GM19043 (cell line): ENCODE data around the gene S1PR3.
"Not testable (repeated sequence)": the region's sequence is repeated elsewhere in the genome, so short reads cannot be mapped to it uniquely, and the experiment has no call there.

ENCODE experiments used
- ATAC-seq: cut with Tn5 transposase; IDR thresholded peaks from one replicate; pipeline ENCODE4 v1.9.1; 2021; ENCODE audit warnings: low read depth; ENCODE audit not compliant: unreplicated experiment

Gene S1PR3

DNA sequence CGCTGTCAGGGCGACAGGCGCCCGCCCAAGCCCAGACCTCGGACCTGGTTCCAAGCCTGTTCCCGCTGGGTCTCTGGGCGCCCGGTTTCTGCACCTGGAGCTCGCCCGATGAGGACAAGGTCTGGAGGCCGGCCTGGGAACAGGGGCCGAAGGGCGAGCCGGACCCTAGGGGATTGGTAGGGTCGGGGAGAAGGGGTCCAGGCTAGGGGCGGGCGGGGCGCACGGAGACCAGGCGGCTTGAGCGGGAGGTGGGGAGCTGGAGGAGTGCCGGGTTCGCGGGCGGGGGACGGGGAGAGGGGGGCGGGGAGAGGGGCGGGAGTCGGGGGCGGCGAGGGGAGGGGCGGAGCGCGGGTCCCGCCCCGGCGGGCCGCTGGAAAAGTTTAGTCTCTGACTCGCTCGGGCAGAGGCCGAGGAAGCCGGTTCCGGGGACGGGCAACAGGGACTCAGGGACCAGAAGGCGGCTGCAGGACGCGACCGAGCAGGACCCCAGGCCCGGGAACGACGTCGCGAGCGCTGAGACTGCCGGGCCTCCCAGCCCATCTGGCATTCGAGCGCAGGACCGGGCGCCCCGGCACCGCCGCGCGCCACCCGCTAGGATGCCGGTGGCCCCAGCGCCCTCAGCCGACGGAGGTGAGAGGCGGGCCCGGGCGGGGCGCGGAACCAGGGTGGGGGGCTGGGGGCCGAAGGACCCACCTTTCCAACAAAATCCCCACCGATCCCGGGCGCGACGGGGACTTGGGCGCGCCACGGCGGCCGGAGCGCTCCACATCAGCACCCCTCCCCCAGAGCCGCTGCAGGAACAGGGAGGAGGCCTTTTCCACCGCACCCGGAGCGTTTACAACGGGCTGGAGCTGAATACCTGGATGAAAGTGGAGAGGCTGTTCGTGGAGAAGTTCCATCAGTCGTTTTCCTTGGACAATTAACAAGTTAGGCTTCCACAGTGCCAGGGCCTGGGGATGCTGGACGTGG lies at the start of gene S1PR3:
Gene S1PR3 (plus strand): TSS at position 403 of the 969 bp plus-strand sequence. CDS start 9,733 bp downstream, outside the sequence.
- ATAC-seq = no peak

- not testable (repeated sequence) for ATAC-seq
Measured at GRCh38 chr9:88941586-88941985, 49.7 kb upstream of the S1PR3 start.

- no peak for ATAC-seq
Measured at GRCh38 chr9:88942411-88942810, 48.9 kb upstream of the S1PR3 start.

- no peak for ATAC-seq
Measured at GRCh38 chr9:88945636-88946333, 45.5 kb upstream of the S1PR3 start.

GRCh38 chr9:88947581-88948573 lies 43.4 kb upstream of the S1PR3 start:
- ATAC-seq = no peak

DNA sequence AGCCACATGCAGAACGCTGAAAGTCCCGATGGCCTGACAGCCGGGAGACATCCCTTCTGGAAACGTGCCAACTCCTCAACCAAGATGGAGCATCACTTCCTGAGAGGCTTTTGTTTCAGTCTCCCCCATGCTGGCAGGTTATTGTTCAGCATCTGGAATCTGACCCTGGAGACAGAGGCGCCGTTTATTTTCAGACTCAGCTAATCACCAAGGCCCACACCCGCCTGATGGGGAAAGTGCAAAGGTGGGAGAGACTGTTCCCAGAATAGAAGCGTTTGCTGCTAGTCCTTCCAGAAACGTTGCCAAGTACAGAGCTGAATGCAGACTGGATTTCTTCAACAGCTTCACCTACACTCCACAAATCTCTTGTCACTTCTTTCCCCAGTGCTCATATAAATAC lies 41.8 kb upstream of the S1PR3 start:
- no peak for ATAC-seq

DNA sequence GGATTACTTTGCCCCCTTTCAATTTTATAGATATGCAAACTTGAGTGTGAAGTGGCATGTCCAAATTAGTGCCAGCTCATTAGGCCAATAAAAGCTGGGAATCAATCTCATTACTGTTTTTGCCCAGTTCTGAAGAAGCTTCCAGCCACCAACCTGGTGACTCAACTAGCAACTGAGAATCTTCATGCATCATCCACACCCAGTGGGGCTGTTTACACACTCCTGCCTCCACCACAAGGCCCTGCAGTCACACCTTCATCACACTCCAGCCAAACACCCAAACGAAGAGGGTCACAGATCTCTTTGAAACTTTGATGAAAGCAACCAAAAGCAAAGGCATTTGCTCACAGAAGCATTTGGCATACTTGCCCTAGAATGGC lies 41.3 kb upstream of the S1PR3 start:
- no peak for ATAC-seq

- ATAC-seq = no peak
Measured at GRCh38 chr9:88950341-88951154, 40.7 kb upstream of the S1PR3 start.

DNA sequence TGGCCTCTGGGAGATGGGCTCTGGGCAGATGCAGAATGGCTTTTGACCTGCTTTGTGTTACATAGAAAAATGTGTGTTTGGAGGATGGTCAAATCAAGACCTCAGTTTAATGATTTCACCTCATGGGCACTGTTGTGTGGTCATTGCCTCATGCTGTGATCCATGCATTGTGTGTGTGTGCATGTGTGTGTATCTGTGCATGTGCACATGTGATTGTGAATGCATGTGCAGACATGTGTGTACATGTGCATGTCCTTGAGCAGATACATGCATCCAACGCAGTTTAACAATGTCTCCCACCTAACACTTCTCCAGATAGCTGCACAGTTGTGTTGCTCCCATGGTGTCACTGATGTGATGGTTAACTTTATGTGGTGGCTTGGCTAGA lies 40.1 kb upstream of the S1PR3 start:
- no peak for ATAC-seq

DNA sequence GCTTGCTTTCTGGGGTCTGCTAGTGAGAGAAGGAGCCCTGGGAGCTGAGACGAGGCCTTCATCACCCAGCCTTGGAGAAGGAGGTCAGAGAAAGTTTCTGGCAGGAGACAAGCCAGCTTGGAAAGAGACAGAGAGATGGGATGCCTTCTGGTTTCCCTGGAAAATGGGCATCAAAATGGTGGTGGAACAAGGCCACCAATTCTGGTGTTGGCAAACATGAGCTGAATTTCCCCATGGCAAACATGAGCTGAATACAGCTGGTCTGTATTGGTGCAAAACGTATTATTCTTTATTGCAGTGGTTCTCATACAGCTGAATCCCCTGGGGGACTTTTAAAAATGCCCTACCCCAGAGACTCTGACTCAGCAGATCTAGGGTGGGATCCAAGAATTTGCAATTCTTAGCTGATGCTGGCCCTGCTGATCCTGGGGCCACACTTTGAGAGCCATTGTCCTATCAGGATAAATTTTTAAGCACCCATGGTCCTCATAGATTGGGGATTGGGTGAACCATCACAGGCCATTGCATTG lies 39.1 kb upstream of the S1PR3 start:
- ATAC-seq = no peak

GRCh38 chr9:88952976-88953375 lies 38.3 kb upstream of the S1PR3 start:
- no peak for ATAC-seq

DNA sequence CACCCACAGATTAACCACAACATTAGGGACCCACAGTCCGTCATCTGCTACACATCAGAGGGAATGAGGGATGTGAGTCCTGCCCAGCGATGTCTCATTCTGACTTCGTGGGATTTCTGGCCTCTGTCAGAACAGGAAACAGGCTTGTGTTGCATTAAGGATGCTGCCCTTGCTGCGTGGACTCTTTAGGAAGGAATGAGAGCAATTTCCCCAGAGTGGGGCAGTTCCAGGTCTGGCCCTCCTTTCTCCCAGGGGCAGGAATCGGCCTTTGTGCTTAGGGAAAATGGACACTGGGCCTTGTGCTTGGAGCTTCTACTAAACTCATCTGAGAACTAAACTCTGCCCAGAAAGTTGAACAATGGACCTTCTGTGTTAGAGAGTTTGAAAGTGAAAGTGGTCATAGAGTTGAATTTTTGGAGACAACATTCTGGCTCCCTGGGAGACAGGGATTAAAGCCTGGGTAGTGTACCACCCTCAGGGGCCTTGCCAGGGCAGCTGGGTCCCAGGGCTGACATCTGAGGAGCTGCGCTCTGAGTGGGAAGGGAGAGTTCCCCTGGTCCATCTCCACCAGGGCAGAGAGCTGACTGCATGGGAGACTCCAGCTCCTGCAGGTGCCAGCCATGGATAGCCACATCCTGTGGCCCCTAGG lies 37.8 kb upstream of the S1PR3 start:
- no peak for ATAC-seq

DNA sequence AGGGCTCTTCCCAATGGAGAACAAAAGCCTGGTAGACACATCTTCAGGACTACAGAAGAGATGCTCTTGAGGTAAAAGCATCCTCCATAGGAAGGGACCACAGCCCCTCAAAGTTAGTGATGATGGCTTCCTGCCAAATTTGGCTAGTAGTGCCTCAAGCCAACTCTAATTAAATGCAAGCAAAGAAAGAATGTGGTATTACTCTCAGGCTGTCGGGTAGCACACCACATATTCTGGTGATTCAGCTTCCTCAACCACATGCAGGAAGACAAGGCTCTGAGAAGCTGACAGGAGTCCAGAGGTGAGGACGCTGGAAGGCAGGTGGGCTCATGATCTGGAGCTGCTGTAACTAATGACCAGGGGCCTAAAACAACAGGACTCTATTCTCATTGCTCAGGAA lies 37.2 kb upstream of the S1PR3 start:
- no peak for ATAC-seq

DNA sequence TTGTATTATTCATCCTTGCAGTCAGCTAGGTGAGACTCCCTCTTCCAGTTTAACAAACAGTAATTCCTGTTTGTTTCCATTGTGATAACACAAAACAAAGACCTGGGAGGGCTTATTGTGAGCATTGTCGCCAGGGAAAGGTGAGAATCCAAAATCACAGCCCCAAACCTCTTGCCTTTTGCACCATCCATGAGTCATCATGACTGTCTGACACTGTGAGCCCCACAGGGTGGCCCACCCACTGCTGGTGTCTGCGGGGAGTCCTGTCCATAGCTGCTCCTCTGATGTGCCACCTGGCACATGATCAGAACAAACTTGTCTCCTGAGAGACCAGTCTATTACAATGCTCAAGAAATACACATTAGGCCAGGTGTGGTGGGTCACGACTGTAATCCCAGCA lies 33.7 kb upstream of the S1PR3 start:
- ATAC-seq = no peak

DNA sequence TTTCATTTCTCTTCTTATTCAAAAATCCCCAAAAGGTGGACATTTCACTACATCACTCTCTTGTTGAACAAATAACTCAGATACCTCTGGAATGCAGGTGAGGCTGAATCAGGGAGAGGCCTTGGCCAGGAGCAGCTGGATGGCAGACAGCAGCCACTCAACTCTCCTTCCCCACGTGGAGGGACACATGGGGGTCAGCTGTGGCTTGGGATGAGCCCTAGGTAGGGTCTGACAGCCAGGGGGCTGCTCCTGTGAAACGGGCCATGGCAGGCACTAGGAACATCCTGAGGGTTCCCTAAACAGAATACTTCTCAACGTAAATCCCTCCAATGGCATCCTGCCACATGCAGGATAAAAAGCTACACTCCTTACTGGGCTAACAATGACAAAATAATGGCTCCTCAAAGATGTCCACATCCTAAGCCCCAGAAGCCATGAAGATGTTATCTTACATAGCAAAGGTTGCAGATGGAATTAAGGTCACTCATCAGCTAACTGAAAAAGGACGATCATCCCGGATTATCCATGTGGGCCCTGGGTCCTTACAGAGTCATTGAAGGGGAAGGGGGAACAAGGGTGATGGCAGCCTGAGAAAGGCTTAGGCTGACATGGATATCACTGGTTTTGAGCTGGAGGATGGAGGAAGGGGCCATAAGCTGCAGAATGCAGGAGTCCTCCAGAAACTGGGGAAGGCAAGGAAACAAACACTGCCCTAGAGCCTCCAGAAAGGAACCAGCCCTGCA lies 31.4 kb upstream of the S1PR3 start:
- no peak for ATAC-seq

GRCh38 chr9:88960632-88961031 lies 30.6 kb upstream of the S1PR3 start:
- no peak for ATAC-seq

DNA sequence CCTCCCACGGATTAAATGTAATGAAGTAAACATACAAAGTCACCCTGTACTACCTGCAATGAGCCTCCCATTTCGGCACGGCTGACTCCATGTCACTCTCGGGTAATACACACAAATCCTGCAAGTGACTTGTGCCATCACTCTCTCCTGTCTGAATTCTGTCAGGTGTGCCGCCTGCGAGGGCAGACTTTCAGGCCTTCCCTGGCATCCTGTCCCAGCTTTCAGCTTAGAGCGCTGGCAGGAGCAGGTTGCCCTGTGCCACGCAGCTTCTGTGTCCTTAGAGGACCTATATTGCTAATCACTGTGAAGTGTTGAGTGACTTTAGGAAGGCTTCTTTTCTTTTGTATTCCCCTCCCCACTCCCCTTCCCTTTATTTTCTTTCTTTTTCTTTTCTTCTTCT lies 25.8 kb upstream of the S1PR3 start:
- no peak for ATAC-seq

- ATAC-seq = no peak
Measured at GRCh38 chr9:88966894-88967676, 24.2 kb upstream of the S1PR3 start.
